HG03108 (cell line): ENCODE results near the gene MAP3K15.

Experiments
- ATAC-seq: cut with Tn5 transposase; IDR thresholded peaks from one replicate; pipeline ENCODE4 v1.9.1; 2021; ENCODE audit warnings: moderate library complexity; ENCODE audit not compliant: unreplicated experiment

Gene MAP3K15

GRCh38 chrX:19354625-19355024 is 160.7 kb downstream of the MAP3K15 start:
- no peak for ATAC-seq

- ATAC-seq = peak; percentile 89
Observed at GRCh38 chrX:19350941-19351384, 164.3 kb downstream of the MAP3K15 start.

- ATAC-seq = no peak
Observed at GRCh38 chrX:19349264-19349663, 166.0 kb downstream of the MAP3K15 start.

- ATAC-seq = no peak
Observed at GRCh38 chrX:19347916-19348315, 167.4 kb downstream of the MAP3K15 start.

- ATAC-seq = no peak
Observed at GRCh38 chrX:19344661-19345060, 170.6 kb downstream of the MAP3K15 start.

- peak; percentile 97 for ATAC-seq
Observed at GRCh38 chrX:19343535-19344408, 171.5 kb downstream of the MAP3K15 start, which contains the start of gene PDHA1. PDHA1 (plus strand) TSS chrX:19343927; CDS start chrX:19344038, 111 bp downstream.

GRCh38 chrX:19343085-19343534 is 172.2 kb downstream of the MAP3K15 start:
- ATAC-seq = no peak

- no peak for ATAC-seq
Observed at GRCh38 chrX:19342331-19342906, 172.9 kb downstream of the MAP3K15 start.

GRCh38 chrX:19334945-19335626 is 180.2 kb downstream of the MAP3K15 start:
- ATAC-seq = no peak

GRCh38 chrX:19332983-19333382 is 182.3 kb downstream of the MAP3K15 start:
- ATAC-seq = no peak

GRCh38 chrX:19331831-19332230 is 183.5 kb downstream of the MAP3K15 start:
- no peak for ATAC-seq

GRCh38 chrX:19326567-19326966 is 188.7 kb downstream of the MAP3K15 start:
- ATAC-seq = no peak
